ENCODE results near the gene CMTR1. TPM values are rescaled to one million over a fixed set of nuclear protein-coding genes. Genes with fewer than 3 reads are reported as not detected.
"Not testable (repeated sequence)": the region's sequence is repeated elsewhere in the genome, so short reads cannot be mapped to it uniquely, and the experiment has no call there.

CMTR1 gene
- total RNA-seq, 2 donors from 2014 or later: 20.3 to 24.4 TPM

GRCh38 chr6:37393381-37393929 is 39.6 kb upstream of the CMTR1 start:
- no peaks in the 10 kb centered on the region for H3K4me1 ChIP-seq
- intact Hi-C loops (cut with DNase I): loop anchor here (10.0 kb wide), 1 partner anchor 291 kb away; no protein-coding TSS in a partner anchor
- no peak overlapping the region for H3K9ac ChIP-seq (ENCODE audit: low read depth in 2 of 2, low read length in 2 of 2)
- DNase-seq: no peak
- no peak overlapping the region for H3K27ac ChIP-seq
- no peak for TF ChIP-seq CTCF (IDR thresholded peaks at IDR 0.05)
- no peaks in the 10 kb centered on the region for H3K36me3 ChIP-seq
- H3K4me3 ChIP-seq: no peak overlapping the region
- no peaks in the 10 kb centered on the region for H3K27me3 ChIP-seq
- no peaks in the 10 kb centered on the region for H3K9me3 ChIP-seq

GRCh38 chr6:37396571-37397180 is 36.3 kb upstream of the CMTR1 start:
- no peak overlapping the region for H3K4me3 ChIP-seq
- H3K36me3 ChIP-seq: no peaks in the 10 kb centered on the region
- no peak for DNase-seq
- intact Hi-C loops (cut with DNase I): loop anchor here (10.0 kb wide), 1 partner anchor 288 kb away; no protein-coding TSS in a partner anchor
- no peak overlapping the region for H3K27ac ChIP-seq
- H3K9me3 ChIP-seq: no peaks in the 10 kb centered on the region
- TF ChIP-seq CTCF (IDR thresholded peaks at IDR 0.05): no peak
- H3K4me1 ChIP-seq: no peaks in the 10 kb centered on the region
- H3K27me3 ChIP-seq: no peaks in the 10 kb centered on the region
- no peak overlapping the region for H3K9ac ChIP-seq (ENCODE audit: low read depth in 2 of 2, low read length in 2 of 2)

GRCh38 chr6:37399131-37399530 is 33.9 kb upstream of the CMTR1 start:
- H3K4me1 ChIP-seq: no peaks in the 10 kb centered on the region
- no peak for TF ChIP-seq CTCF (IDR thresholded peaks at IDR 0.05)
- intact Hi-C loops (cut with DNase I): loop anchor here (10.0 kb wide), 1 partner anchor 286 kb away; no protein-coding TSS in a partner anchor
- DNase-seq: no peak
- H3K9ac ChIP-seq (ENCODE audit: low read depth in 2 of 2, low read length in 2 of 2): no peak overlapping the region
- H3K27me3 ChIP-seq: no peaks in the 10 kb centered on the region
- H3K36me3 ChIP-seq: no peaks in the 10 kb centered on the region
- H3K4me3 ChIP-seq: no peak overlapping the region
- no peaks in the 10 kb centered on the region for H3K9me3 ChIP-seq
- no peak overlapping the region for H3K27ac ChIP-seq

GRCh38 chr6:37399795-37400490 is 33.1 kb upstream of the CMTR1 start:
- DNase-seq: no peak
- Histone ChIP-seq H3K4me1 (no peaks in the 10 kb centered on the region), H3K27ac (no peak overlapping the region), H3K9ac (ENCODE audit: low read depth in 2 of 2, low read length in 2 of 2) (no peak overlapping the region), H3K9me3 (no peaks in the 10 kb centered on the region), H3K36me3 (no peaks in the 10 kb centered on the region), H3K4me3 (no peak overlapping the region), H3K27me3 (no peaks in the 10 kb centered on the region)
- TF ChIP-seq CTCF (IDR thresholded peaks at IDR 0.05): no peak
- intact Hi-C loops (cut with DNase I): loop anchor here (10.0 kb wide), 1 partner anchor 285 kb away; no protein-coding TSS in a partner anchor

- DNase-seq; H3K9me3 ChIP-seq; intact Hi-C loops (cut with DNase I); H3K4me1 ChIP-seq; H3K27me3 ChIP-seq; H3K4me3 ChIP-seq; H3K36me3 ChIP-seq; H3K9ac ChIP-seq (ENCODE audit: low read depth in 2 of 2, low read length in 2 of 2); H3K27ac ChIP-seq: not testable (repeated sequence)
Measured at GRCh38 chr6:37401658-37402057, 31.4 kb upstream of the CMTR1 start.

Measured in colonic mucosa (tissue), 4 donors.